SKM-1 (cell line): ENCODE results near the gene FAM89B.
"Not testable (repeated sequence)": the region's sequence is repeated elsewhere in the genome, so short reads cannot be mapped to it uniquely, and the experiment has no call there.

Experiments used
- DNase-seq: peaks from one replicate; lab custom pipeline; 2025; ENCODE audit not compliant: unreplicated experiment; lab: John Stamatoyannopoulos, UW

The FAM89B gene

DNA sequence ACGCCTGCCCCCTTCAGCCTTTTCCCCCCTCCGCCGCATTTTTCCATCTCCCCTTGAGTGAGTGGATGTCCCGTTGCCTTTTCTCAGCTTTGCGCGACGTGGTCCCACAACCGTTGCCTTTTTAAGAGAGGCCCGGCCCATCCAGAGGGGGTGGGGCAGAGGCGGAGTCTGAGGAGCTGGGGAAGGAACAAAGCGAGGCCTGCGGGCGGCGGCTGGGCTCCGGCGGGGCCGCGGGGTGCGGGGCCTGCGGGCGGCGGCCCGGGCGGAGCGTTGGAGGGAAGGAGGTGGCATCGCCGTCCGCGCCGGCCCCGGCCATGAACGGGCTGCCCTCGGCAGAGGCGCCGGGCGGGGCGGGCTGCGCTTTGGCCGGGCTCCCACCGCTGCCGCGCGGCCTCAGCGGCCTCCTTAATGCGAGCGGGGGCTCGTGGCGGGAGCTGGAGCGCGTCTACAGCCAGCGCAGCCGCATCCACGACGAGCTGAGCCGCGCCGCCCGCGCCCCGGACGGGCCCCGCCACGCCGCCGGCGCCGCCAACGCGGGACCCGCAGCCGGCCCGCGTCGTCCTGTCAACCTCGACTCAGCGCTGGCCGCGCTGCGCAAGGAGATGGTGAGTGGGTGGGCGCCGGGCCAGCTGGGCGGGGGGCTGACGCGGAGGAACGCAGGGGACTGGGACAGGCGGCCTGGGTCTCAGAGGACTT is at the start of gene FAM89B:
FAM89B (plus strand) TSS at position 183 of the 696 bp plus-strand sequence; CDS start at position 315, 132 bp downstream.
- DNase-seq = peak; percentile 73

GRCh38 chr11:65522718-65523630 is 49.4 kb upstream of the FAM89B start:
- not testable (repeated sequence) for DNase-seq

DNA sequence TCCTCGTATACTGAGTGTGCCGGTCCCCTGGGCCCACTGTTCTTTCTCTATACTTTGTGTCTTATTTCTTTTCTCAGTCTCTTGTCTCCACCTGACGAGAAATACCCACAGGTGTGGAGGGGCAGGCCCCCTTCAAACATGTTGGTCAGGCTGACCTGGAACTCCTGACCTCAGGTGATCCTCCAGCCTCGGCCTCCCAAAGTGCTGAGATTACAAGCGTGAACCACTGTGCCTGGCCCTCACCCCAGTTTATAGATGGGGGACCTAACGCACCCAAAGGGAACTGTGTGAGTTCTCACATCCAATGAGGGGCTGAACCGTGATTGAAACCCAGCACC is 48.7 kb upstream of the FAM89B start:
- DNase-seq = not testable (repeated sequence)

- no peak for DNase-seq
These were observed 48.2 kb upstream of the FAM89B start for GRCh38 chr11:65524014-65524740.

DNA sequence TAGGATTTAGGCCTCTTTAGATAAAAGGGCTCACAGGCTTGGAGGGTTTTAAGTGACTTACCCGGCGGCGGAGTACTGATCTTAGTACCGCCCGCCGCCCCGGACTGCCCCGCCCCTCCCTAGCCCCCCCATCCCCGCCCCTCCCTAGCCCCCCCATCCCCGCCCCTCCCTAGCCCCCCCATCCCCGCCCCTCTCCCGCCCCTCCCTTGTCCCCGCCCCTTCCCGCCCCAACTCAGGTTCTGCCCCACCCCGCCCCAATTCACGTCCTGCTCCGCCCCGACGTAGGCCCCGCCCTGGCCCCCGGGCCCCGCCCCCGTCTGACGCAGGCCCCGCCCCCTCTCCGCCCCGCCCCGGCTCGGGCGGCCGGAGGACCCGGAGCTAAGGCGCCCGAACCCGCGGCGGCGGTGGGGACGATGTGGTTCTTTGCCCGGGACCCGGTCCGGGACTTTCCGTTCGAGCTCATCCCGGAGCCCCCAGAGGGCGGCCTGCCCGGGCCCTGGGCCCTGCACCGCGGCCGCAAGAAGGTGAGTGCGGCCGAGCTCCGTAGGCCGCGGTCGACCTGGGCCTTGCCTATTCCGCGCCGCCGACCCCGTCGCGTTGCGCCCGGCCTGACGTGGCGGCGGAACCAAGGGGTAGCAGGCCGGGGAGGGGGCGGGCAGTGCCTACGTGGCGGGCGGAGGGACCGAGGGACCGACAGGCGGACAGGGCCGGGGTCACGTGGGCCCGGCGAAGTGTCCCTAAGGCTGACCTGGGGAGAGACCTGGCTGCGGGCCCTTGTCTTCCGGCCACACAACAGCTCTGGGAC is 47.4 kb upstream of the FAM89B start, which contains the start of gene SCYL1:
SCYL1 (plus strand) TSS at position 343 of the 805 bp plus-strand sequence; CDS start at position 414, 71 bp downstream.
- DNase-seq = peak; percentile 49

- no peak for DNase-seq
These were observed 46.5 kb upstream of the FAM89B start for GRCh38 chr11:65525546-65526480.

DNA sequence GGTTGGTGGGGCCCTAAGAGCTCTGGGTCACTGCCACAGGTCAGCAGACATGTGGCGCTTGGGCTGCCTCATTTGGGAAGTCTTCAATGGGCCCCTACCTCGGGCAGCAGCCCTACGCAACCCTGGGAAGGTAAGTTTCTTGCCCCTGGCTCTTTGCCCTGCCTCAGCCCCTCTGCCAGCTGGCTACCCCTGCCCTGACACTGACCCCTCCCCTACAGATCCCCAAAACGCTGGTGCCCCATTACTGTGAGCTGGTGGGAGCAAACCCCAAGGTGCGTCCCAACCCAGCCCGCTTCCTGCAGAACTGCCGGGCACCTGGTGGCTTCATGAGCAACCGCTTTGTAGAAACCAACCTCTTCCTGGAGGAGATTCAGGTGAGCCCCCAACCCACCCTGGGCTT is 45.6 kb upstream of the FAM89B start:
- DNase-seq = no peak

DNA sequence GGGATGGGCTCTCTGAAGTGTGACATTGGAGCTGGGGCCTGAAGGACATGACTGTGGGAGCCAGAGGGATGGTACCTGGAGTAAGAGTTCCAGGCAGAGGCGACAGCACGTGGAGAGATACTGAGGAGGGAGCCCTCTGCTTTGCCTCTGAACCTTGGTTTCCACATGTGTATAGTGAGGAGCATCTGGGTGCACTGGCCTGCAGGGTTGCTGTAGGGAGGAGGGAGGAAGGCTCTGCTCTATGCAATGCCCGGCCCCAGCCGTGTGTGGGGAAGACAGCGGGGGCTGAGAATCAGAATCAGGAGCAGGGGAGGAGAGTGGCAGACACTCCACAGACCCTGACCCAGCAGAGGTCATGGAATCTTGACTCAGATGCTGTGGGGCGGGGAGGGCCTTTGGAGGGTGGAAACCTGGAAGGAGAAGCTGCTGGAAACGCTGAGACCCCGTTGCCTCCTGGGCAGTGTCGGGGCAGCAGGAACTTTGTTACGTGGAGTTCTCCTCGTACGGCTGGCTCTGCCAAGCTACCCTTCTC is 43.5 kb upstream of the FAM89B start:
- DNase-seq = no peak

- no peak for DNase-seq
These were observed 42.7 kb upstream of the FAM89B start for GRCh38 chr11:65529475-65530156.

- no peak for DNase-seq
These were observed 42.2 kb upstream of the FAM89B start for GRCh38 chr11:65530157-65530496.

DNA sequence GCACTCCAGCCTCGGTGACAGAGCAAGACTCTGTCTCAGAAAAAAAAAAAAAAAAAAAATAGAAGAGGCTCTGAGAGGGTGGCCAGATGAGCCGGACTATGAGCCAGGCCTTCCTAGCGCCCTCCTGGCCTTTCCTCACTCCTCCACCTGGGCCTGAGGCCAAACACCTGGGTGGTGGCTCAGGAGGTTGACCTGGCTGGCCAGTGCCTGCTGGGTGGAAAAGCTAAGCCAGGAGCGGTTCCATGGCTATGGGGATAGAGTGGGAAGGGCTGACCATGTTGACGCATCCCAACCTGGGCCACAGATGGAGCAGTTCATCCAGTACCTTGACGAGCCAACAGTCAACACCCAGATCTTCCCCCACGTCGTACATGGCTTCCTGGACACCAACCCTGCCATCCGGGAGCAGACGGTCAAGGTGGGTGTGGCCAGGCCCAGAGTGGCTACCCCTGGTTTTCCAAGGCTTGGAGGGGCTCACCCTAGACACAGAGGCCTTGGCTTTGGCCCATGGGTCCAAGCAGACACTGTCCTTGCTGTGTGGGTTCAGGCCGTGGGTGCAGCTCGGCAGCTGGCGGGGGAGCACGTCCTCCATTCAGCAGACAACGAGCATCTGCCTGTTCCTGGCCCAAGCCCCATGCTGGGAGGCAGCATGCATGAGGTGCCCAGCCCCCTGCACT is 39.8 kb upstream of the FAM89B start:
- no peak for DNase-seq

- no peak for DNase-seq
These were observed 37.2 kb upstream of the FAM89B start for GRCh38 chr11:65535102-65535501.

DNA sequence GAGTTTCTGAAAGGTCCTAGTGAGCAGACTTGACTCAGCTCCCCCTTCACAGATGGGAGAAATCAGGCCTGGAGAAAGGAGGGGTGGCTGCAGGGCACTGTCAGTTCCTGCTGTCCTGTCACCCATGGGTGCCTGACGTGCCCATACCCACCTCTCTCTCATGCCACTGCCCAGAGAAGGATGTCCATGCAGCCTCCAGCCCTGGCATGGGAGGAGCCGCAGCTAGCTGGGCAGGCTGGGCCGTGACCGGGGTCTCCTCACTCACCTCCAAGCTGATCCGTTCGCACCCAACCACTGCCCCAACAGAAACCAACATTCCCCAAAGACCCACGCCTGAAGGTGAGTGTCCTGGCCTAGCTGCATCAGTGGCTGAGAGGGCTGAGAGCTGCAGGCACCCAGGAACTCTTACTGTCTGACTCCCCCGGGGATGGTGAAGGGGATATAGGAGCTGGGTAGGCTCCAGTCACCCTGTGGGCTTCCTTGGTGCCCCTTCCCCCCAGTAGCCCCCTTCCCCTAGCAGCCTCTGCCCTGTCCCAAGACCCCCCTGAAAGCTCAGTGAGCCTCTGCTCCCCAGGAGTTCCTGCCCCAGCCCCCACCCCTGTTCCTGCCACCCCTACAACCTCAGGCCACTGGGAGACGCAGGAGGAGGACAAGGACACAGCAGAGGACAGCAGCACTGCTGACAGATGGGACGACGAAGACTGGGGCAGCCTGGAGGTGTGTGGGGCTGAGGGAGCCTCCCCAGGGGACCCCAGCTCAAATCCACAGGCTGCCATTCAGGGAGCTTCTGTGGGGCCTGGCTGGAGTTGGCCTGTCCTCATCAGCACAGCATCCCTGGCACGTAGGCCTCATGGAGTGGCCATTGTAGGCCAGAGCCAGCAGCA is 35.7 kb upstream of the FAM89B start:
- DNase-seq = no peak

DNA sequence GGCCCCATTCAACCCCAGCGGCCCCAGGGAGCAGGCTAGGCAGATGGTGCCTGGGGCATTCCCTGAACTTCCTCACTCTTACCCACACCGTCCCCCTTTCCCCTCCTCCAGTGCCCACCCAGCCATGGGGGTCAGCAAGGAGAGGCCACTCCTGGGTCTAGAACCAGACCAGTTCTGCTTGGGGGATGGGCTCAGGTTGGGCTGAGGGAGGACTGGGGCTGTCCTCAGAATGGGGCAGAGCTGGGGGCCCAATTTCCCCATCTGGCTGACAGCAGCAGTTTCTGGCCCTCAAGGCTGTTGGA is 35.1 kb upstream of the FAM89B start:
- DNase-seq = no peak

GRCh38 chr11:65537620-65538231 is 34.6 kb upstream of the FAM89B start:
- no peak for DNase-seq

GRCh38 chr11:65538232-65538914 is 34.0 kb upstream of the FAM89B start:
- DNase-seq = no peak
